ENCODE measurements around the gene TIGD2. TPM values are rescaled to one million over a fixed set of nuclear protein-coding genes. Genes with fewer than 3 reads are reported as not detected.

The TIGD2 gene
- total RNA-seq, 1 donor from 2014 or later, result 8.8 TPM

DNA sequence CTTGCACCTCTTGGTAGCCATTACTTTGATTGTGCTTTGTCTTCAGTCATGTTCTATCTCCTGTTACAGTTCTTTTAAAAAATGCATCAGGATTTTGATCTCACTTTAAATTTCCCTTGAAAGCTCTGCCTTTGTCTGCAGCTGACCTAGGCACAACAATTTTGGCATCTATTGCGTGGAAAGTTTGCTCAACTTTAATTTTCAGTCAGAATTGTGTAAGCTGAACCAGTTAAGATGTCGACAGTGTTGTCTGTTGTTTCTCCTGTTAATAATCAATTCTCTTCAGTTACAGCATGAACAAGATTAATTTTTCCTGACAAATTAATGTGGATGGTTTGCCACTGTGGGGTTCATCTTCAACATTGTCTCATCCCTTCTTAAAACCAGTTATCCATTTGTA lies 34.9 kb downstream of the TIGD2 start:
- H3K4me3 Mint-ChIP-seq (ENCODE audit: unreplicated experiment), result no peak overlapping the region
- no peaks in the 10 kb centered on the region for H3K4me1 Mint-ChIP-seq (ENCODE audit: unreplicated experiment)
- TF ChIP-seq, protein P1, sequence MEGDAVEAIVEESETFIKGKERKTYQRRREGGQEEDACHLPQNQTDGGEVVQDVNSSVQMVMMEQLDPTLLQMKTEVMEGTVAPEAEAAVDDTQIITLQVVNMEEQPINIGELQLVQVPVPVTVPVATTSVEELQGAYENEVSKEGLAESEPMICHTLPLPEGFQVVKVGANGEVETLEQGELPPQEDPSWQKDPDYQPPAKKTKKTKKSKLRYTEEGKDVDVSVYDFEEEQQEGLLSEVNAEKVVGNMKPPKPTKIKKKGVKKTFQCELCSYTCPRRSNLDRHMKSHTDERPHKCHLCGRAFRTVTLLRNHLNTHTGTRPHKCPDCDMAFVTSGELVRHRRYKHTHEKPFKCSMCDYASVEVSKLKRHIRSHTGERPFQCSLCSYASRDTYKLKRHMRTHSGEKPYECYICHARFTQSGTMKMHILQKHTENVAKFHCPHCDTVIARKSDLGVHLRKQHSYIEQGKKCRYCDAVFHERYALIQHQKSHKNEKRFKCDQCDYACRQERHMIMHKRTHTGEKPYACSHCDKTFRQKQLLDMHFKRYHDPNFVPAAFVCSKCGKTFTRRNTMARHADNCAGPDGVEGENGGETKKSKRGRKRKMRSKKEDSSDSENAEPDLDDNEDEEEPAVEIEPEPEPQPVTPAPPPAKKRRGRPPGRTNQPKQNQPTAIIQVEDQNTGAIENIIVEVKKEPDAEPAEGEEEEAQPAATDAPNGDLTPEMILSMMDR (IDR thresholded peaks at IDR 0.05; ENCODE audit: unreplicated experiment), result no peak
- H3K27me3 Mint-ChIP-seq (ENCODE audit: unreplicated experiment), result peaks cover 3% of the 10 kb centered on the region
- H3K9me3 Mint-ChIP-seq (ENCODE audit: unreplicated experiment), result no peaks in the 10 kb centered on the region
- DNase-seq (ENCODE audit: low spot score), result no peak
- H3K36me3 Mint-ChIP-seq (ENCODE audit: low read depth, unreplicated experiment), result no peaks in the 10 kb centered on the region
- H3K27ac Mint-ChIP-seq (ENCODE audit: unreplicated experiment), result no peak overlapping the region

DNA sequence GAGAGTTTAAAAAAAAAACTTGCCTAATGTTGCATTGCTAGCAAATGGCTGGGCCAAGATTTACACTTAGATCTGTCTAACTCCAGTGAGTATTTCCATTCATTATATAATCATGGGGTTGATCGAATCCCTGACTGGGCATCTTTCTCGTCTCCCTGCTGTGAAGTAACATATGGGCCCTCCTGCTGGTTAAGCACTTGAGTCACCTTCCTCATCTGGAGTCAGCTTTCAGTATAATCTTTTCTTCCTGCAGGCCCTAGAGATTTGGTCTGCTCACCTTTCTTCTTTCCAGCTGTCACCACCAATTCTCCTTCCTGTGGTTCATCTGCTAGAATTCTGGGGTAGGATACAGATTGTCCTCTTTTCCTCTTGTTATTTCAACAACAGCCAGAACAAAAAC lies 41.6 kb downstream of the TIGD2 start:
- no peak for DNase-seq (ENCODE audit: low spot score)
- Mint-ChIP-seq H3K27me3 (ENCODE audit: unreplicated experiment) (peaks cover 3% of the 10 kb centered on the region), H3K4me3 (ENCODE audit: unreplicated experiment) (no peak overlapping the region), H3K4me1 (ENCODE audit: unreplicated experiment) (peaks cover 16% of the 10 kb centered on the region), H3K36me3 (ENCODE audit: low read depth, unreplicated experiment) (no peaks in the 10 kb centered on the region), H3K9me3 (ENCODE audit: unreplicated experiment) (no peaks in the 10 kb centered on the region), H3K27ac (ENCODE audit: unreplicated experiment) (peak overlapping the region; percentile 49)
- TF ChIP-seq, protein P1 (IDR thresholded peaks at IDR 0.05; ENCODE audit: unreplicated experiment), result no peak

DNA sequence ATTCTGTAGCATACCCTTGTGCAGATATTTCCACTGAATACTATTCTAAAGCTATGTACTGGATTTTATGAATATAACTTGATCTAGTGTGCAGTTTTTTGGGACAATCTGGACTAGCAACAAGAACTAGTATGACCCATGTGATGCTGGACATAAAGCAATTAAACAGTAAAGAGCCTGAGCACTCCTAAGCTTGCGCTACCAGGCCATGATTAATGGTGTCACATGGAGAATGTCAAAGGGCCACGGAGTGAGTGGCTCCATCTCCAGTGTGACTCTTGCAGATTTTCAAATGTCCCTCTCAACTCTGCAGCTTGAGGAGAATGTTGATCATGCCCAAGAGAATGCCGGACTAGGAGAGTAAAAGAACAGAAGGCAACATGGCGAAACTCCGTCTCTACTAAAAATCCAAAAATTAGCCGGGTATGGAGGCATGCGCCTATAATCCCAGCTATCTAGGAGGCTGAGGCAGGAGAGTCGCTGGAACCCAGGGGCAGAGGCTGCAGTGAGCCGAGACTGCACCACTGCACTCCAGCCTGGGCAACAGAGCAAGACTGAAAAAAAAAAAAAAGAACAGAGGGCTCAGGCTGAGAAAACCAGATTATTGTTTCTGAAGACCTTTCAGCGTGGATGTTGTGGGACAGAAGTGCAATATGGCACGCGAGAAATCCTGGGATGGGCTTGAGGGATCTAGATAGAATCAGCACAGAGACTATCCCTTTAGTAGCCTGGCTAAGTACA lies 45.0 kb downstream of the TIGD2 start:
- H3K27me3 Mint-ChIP-seq (ENCODE audit: unreplicated experiment), result no peaks in the 10 kb centered on the region
- H3K27ac Mint-ChIP-seq (ENCODE audit: unreplicated experiment), result no peak overlapping the region
- TF ChIP-seq, protein P1 (IDR thresholded peaks at IDR 0.05; ENCODE audit: unreplicated experiment), result no peak
- H3K36me3 Mint-ChIP-seq (ENCODE audit: low read depth, unreplicated experiment), result no peaks in the 10 kb centered on the region
- H3K4me3 Mint-ChIP-seq (ENCODE audit: unreplicated experiment), result no peak overlapping the region
- DNase-seq (ENCODE audit: low spot score), result no peak
- no peaks in the 10 kb centered on the region for H3K9me3 Mint-ChIP-seq (ENCODE audit: unreplicated experiment)
- H3K4me1 Mint-ChIP-seq (ENCODE audit: unreplicated experiment), result peaks cover 35% of the 10 kb centered on the region

DNA sequence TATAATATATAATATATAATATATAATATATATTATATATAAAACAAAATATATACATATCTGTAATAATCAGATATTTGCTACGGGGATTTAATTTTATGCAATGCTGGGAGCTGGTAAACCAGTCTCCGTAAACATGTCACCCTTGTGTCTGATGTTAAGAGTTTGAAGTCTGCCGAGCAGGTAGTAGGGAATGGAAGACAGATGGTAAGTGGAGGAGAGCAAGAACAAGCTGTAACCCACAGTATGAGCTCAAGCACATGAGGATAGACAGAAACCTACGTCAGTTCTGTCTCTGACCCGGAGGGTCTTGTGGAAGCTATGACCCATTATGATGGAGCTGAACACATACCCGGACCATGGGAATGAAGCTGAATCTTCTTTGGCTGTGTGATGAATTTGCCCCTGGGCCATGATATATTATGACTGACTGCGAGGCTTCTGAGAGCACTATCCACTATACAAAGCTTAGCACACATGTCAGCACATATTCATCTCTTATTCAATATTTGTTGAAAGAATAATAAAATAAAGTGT lies 46.2 kb downstream of the TIGD2 start:
- TF ChIP-seq, protein P1 (IDR thresholded peaks at IDR 0.05; ENCODE audit: unreplicated experiment), result no peak
- H3K4me3 Mint-ChIP-seq (ENCODE audit: unreplicated experiment), result no peak overlapping the region

DNA sequence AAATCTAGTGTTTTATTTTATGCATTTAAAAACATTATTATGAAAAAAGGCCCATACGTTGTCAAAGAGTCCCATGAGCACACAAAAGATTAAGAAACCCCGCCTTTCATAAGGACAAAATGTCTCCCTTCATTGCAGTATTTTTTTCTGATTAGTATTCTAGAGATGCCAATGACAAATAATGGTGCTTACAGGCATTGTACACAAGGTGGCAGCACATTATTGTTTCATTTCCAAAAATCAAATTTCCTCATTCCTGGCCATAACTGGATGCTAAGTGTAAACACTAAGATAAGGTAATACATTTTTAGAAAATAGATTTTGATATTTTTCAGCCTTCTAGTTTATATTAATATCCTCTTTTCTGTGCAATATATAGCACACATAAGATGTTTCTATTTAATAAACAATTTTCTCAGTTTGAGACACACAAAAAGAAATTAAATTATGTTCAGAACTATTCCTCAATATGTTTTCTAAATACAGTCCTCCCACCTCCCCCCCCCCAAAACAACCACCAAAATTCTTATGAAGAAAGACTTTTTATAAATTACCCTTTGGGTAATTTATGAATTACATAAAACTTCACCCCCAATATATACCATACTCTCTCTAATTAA lies 47.7 kb downstream of the TIGD2 start:
- Mint-ChIP-seq H3K36me3 (ENCODE audit: low read depth, unreplicated experiment) (no peaks in the 10 kb centered on the region), H3K4me3 (ENCODE audit: unreplicated experiment) (no peak overlapping the region), H3K27ac (ENCODE audit: unreplicated experiment) (no peak overlapping the region), H3K9me3 (ENCODE audit: unreplicated experiment) (no peaks in the 10 kb centered on the region), H3K27me3 (ENCODE audit: unreplicated experiment) (no peaks in the 10 kb centered on the region), H3K4me1 (ENCODE audit: unreplicated experiment) (peaks cover 21% of the 10 kb centered on the region)
- TF ChIP-seq, protein P1 (IDR thresholded peaks at IDR 0.05; ENCODE audit: unreplicated experiment), result peak; percentile 88
- peak; percentile 13 for DNase-seq (ENCODE audit: low spot score)

More for the DNA sequence above, 46.2 kb downstream of the TIGD2 start:
- Mint-ChIP-seq H3K27me3 (ENCODE audit: unreplicated experiment) (no peaks in the 10 kb centered on the region), H3K9me3 (ENCODE audit: unreplicated experiment) (no peaks in the 10 kb centered on the region), H3K36me3 (ENCODE audit: low read depth, unreplicated experiment) (no peaks in the 10 kb centered on the region), H3K4me1 (ENCODE audit: unreplicated experiment) (peaks cover 29% of the 10 kb centered on the region), H3K27ac (ENCODE audit: unreplicated experiment) (no peak overlapping the region)
- no peak for DNase-seq (ENCODE audit: low spot score)

Data from endothelial cell (in vitro differentiated cells).